K562 (cell line): ENCODE measurements around the gene SKIC2. TPM values are rescaled to one million over a fixed set of nuclear protein-coding genes. Genes with fewer than 3 reads are reported as not detected.

Experiments used
- CHD7 ChIP-seq: fragments of 200-600 bp; sonication (generic); IDR thresholded peaks from one replicate; pipeline ENCODE4 v1.6.1; 2012; ENCODE audit warnings: mild to moderate bottlenecking, low read depth, low read length, inconsistent platforms
- MTA1 ChIP-seq: fragments of 450-650 bp; IDR thresholded peaks from 2 replicates; pipeline ENCODE4 v1.6.1; 2017; ENCODE audit warnings: borderline replicate concordance
- MYBL2 ChIP-seq, 2 experiments: fragments of 450-650 bp in 1 of 2; sonication (generic) in 1 of 2; formaldehyde crosslinking in 1 of 2; IDR thresholded peaks; 2 replicates each; pipeline versions ENCODE4 v1.6.1 to v1.8.1; 2017 to 2022; ENCODE audit warnings: borderline replicate concordance in 1 of 2, inconsistent platforms in 1 of 2, low read depth in 1 of 2, mild to moderate bottlenecking in 1 of 2, missing genetic modification reagents in 1 of 2, moderate library complexity in 1 of 2
- NR3C1 ChIP-seq: sonication (generic); formaldehyde crosslinking; IDR thresholded peaks from 2 replicates; pipeline ENCODE4 v1.8.1; 2022; ENCODE audit warnings: missing genetic modification reagents
- SIN3B ChIP-seq: fragments of 450-650 bp; IDR thresholded peaks from 2 replicates; pipeline ENCODE4 v1.6.1; 2017; ENCODE audit warnings: low read depth, mild to moderate bottlenecking, moderate library complexity
- SPI1 ChIP-seq: IDR thresholded peaks from 2 replicates; pipeline ENCODE4 v1.6.1; 2011; ENCODE audit warnings: low read depth, low read length, control low read depth, borderline replicate concordance
- USF1 ChIP-seq: sonication (generic); formaldehyde crosslinking; IDR thresholded peaks from 2 replicates; pipeline ENCODE4 v1.9.0; 2022; ENCODE audit warnings: mild to moderate bottlenecking, missing genetic modification reagents
- ZBED1 ChIP-seq: IDR thresholded peaks from 2 replicates; pipeline ENCODE4 v1.6.1; 2014
- ZFP36 ChIP-seq: fragments of 150-350 bp; IDR thresholded peaks from 2 replicates; pipeline ENCODE4 v1.6.1; 2018; ENCODE audit warnings: low read length, low read depth; ENCODE audit not compliant: partially characterized antibody
- ZNF143 ChIP-seq: sonication (generic); formaldehyde crosslinking; IDR thresholded peaks from 2 replicates; pipeline ENCODE4 v1.9.0; 2022; ENCODE audit warnings: mild to moderate bottlenecking, missing genetic modification reagents
- polyA plus RNA-seq, 8 experiments: library from polyadenylated mRNA; depleted of rRNA in 4 of 8; stranded (reverse) in 5 of 8; unstranded in 3 of 8; fragments of >200 nt; fragmentation: Nextera tagmentation in 2 of 8; fragmentation: Illumina TruSeq in 1 of 8; extraction: Ambion mirVana in 2 of 8; extraction: Trizol in 1 of 8; gene quantifications; 2 replicates each; pipeline versions ENCODE4 v1.2.1 to v1.2.3, GENCODE V29; 2011 to 2014; ENCODE audit warnings: inconsistent platforms in 1 of 8, missing spikeins in 1 of 8
- total RNA-seq, 7 experiments: library from RNA; depleted of rRNA in 6 of 7; stranded (reverse); fragments of >200 nt in 6 of 7; fragmentation: Illumina TruSeq in 2 of 7; extraction: Trizol in 2 of 7; gene quantifications; 2 replicates each; pipeline versions ENCODE4 v1.2.1 to v1.2.3, GENCODE V29; 2011 to 2021; ENCODE audit warnings: low replicate concordance in 1 of 7
- TF ChIP-seq, protein P1 (sequence below): fragments of 450-650 bp; conservative IDR thresholded peaks from 2 replicates; pipeline ENCODE4 v1.6.1; 2016; ENCODE audit warnings: missing genetic modification characterization, low read depth, mild to moderate bottlenecking, control low read depth, missing compliant biosample characterization

SKIC2 gene
- total and polyA plus RNA-seq, 9 of the 15 experiments (the other 6 are each of a cell fraction or from before 2014, with no cell fraction given): 3.3 to 94.6 (median 38.8) TPM

GRCh38 chr6:31928672-31928939 lies 30.4 kb upstream of the SKIC2 start (continued):
- TF ChIP-seq MYBL2 (IDR thresholded peaks at IDR 0.05; ENCODE audit: low read depth) (no peak), MYBL2 (CRISPR knock-in tag; IDR thresholded peaks at IDR 0.05; ENCODE audit: borderline replicate concordance) (no peak), CHD7 (no peak), ZFP36 (no peak), SIN3B (no peak), NR3C1 (CRISPR knock-in tag) (no peak), ZBED1 (no peak), MTA1 (no peak), USF1 (CRISPR knock-in tag) (peak; percentile 19; the same call in 1 of the 2 replicates), SPI1 (peak; percentile 43; the same call in 1 of the 2 replicates), ZNF143 (CRISPR knock-in tag) (no peak)
- TF ChIP-seq, protein P1, sequence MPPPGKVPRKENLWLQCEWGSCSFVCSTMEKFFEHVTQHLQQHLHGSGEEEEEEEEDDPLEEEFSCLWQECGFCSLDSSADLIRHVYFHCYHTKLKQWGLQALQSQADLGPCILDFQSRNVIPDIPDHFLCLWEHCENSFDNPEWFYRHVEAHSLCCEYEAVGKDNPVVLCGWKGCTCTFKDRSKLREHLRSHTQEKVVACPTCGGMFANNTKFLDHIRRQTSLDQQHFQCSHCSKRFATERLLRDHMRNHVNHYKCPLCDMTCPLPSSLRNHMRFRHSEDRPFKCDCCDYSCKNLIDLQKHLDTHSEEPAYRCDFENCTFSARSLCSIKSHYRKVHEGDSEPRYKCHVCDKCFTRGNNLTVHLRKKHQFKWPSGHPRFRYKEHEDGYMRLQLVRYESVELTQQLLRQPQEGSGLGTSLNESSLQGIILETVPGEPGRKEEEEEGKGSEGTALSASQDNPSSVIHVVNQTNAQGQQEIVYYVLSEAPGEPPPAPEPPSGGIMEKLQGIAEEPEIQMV: no peak
